PC-9 (cell line): ENCODE measurements around the gene PPP1R3D. TPM values are rescaled to one million over a fixed set of nuclear protein-coding genes. Genes with fewer than 3 reads are reported as not detected.

ENCODE experiments used
- BruUV-seq: library from RNA; stranded (reverse); fragments of 400-500 nt; replicated peaks from 2 replicates; lab custom pipeline; 2021; lab: Mats Ljungman, UMichigan
- CTCF ChIA-PET: fragments of 300-600 bp; sonication (Branson Sonifier 250); formaldehyde crosslinking; loops from one replicate; lab custom pipeline; 2022; ENCODE audit warnings: antibody characterized with exemption; lab: Charles Lee
- POLR2A ChIA-PET: fragments of 300-600 bp; sonication (Branson Sonifier 250); formaldehyde crosslinking; loops from one replicate; lab custom pipeline; 2022; ENCODE audit warnings: antibody characterized with exemption; ENCODE audit not compliant: unreplicated experiment; lab: Charles Lee
- DNase-seq, 2 experiments: peaks; one replicate each; pipeline versions ENCODE4 v3.0.0 to v3.0.0-alpha.2; 2015 to 2022; ENCODE audit warnings: mixed read lengths in 1 of 2
- H2AFZ ChIP-seq: fragments of 200-600 bp; sonication (generic); 2 replicates; pipeline ENCODE4 v1.8.1; 2017; ENCODE audit warnings: antibody characterized with exemption
- H3F3A ChIP-seq: fragments of 200-600 bp; sonication (generic); 2 replicates; pipeline ENCODE4 v1.8.1; 2017; ENCODE audit warnings: antibody characterized with exemption, mild to moderate bottlenecking, low read depth; ENCODE audit not compliant: insufficient read depth
- H3K27ac ChIP-seq: fragments of 200-600 bp; sonication (generic); 2 replicates; pipeline ENCODE4 v1.6.1; 2016; ENCODE audit warnings: mixed run types
- H3K27me3 ChIP-seq: fragments of 200-600 bp; sonication (generic); 2 replicates; pipeline ENCODE4 v1.6.1; 2016; ENCODE audit warnings: low read depth, mixed run types; ENCODE audit not compliant: insufficient read depth
- H3K36me3 ChIP-seq: fragments of 200-600 bp; sonication (generic); 2 replicates; pipeline ENCODE4 v1.6.1; 2016; ENCODE audit warnings: low read depth, mixed run types
- H3K4me1 ChIP-seq: fragments of 200-600 bp; sonication (generic); replicated peaks from 2 replicates; pipeline ENCODE4 v1.6.1; 2016; ENCODE audit warnings: mixed run types; ENCODE audit not compliant: insufficient read depth
- H3K4me2 ChIP-seq: fragments of 200-600 bp; sonication (generic); 2 replicates; pipeline ENCODE4 v1.6.1; 2017; ENCODE audit warnings: mixed run types
- H3K4me3 ChIP-seq: fragments of 200-600 bp; sonication (generic); 2 replicates; pipeline ENCODE4 v1.6.1; 2016; ENCODE audit warnings: mixed run types
- H3K79me2 ChIP-seq: fragments of 200-600 bp; sonication (generic); 2 replicates; pipeline ENCODE4 v1.6.1; 2017; ENCODE audit warnings: low read depth, mixed run types
- H3K9me2 ChIP-seq: fragments of 200-600 bp; sonication (generic); 2 replicates; pipeline ENCODE4 v1.8.1; 2017; ENCODE audit warnings: mild to moderate bottlenecking; ENCODE audit not compliant: insufficient read depth
- H3K9me3 ChIP-seq: fragments of 200-600 bp; sonication (generic); 2 replicates; pipeline ENCODE4 v1.8.1; 2016; ENCODE audit warnings: low read depth; ENCODE audit not compliant: insufficient read depth
- H4K20me1 ChIP-seq: fragments of 200-600 bp; sonication (generic); 2 replicates; pipeline ENCODE4 v1.8.1; 2017; ENCODE audit not compliant: insufficient read depth
- CTCF ChIP-seq: fragments of 200-600 bp; sonication (generic); conservative IDR thresholded peaks from 2 replicates; pipeline ENCODE4 v1.6.1; 2017; ENCODE audit warnings: mixed run types, antibody characterized with exemption, mild to moderate bottlenecking, moderate library complexity
- EZH2 ChIP-seq: fragments of 200-600 bp; sonication (generic); IDR thresholded peaks from 2 replicates; pipeline ENCODE4 v1.8.0; 2017; ENCODE audit warnings: antibody characterized with exemption, low read depth
- intact Hi-C: fragments of 100-400 bp; cut with micrococcal nuclease; formaldehyde crosslinking; loops from one replicate; pipeline ENCODE4 v1.10.0; 2022; ENCODE audit not compliant: unreplicated experiment
- total RNA-seq: library from RNA; stranded (reverse); gene quantifications from 2 replicates; pipeline ENCODE4 v1.2.3, GENCODE V29; 2021

PPP1R3D gene
- total RNA-seq, 1 experiment from 2014 or later = 9.9 TPM

- Histone ChIP-seq H3K4me1 (peaks cover 43% of the 10 kb centered on the region), H3K27ac (peak overlapping the region; percentile 52; the same call in 1 of the 2 replicates), H4K20me1 (0 out of 2 replicates have a peak, but pooled peaks cover 8% of the 10 kb centered on the region), H3K9me2 (no peaks in the 10 kb centered on the region), H3K4me3 (peak overlapping the region; percentile 72), H3K4me2 (peak overlapping the region; percentile 83), H3K9me3 (no peaks in the 10 kb centered on the region; the same call in 1 of the 2 replicates), H3K36me3 (peaks cover 8% of the 10 kb centered on the region), H3K27me3 (no peaks in the 10 kb centered on the region), H2AFZ (no peak overlapping the region), H3F3A (peaks cover 34% of the 10 kb centered on the region), H3K79me2 (peaks cover 54% of the 10 kb centered on the region)
- TF ChIP-seq CTCF = no peak
- TF ChIP-seq EZH2 = no peak
- POLR2A ChIA-PET = no interaction called here
- intact Hi-C loops = no loop called here
- CTCF ChIA-PET = no interaction called here
- no peak for DNase-seq
- no TSS peak for BruUV-seq
These were observed 3.0 kb downstream of the PPP1R3D start for GRCh38 chr20:59937150-59937549.

- Histone ChIP-seq H3K9me2 (no peaks in the 10 kb centered on the region), H4K20me1 (0 out of 2 replicates have a peak, but pooled peaks cover 8% of the 10 kb centered on the region), H3K79me2 (peaks cover 47% of the 10 kb centered on the region), H3K27me3 (no peaks in the 10 kb centered on the region), H3K36me3 (peaks cover 8% of the 10 kb centered on the region), H3K4me3 (peak overlapping the region; percentile 72; the same call in 1 of the 2 replicates), H3K27ac (no peak overlapping the region), H3K9me3 (no peaks in the 10 kb centered on the region; the same call in 1 of the 2 replicates), H3F3A (peaks cover 26% of the 10 kb centered on the region), H3K4me2 (peak overlapping the region; percentile 83), H2AFZ (no peak overlapping the region), H3K4me1 (peaks cover 36% of the 10 kb centered on the region)
- POLR2A ChIA-PET = no interaction called here
- intact Hi-C loops = no loop called here
- no peak for DNase-seq
- TF ChIP-seq CTCF = no peak
- no peak for TF ChIP-seq EZH2
- no TSS peak for BruUV-seq
- CTCF ChIA-PET = no interaction called here
These were observed 3.7 kb downstream of the PPP1R3D start for GRCh38 chr20:59936409-59936808.

- Histone ChIP-seq H3K27ac (no peak overlapping the region), H3K9me2 (no peaks in the 10 kb centered on the region), H2AFZ (no peak overlapping the region), H3K79me2 (peaks cover 43% of the 10 kb centered on the region), H3K4me1 (peaks cover 31% of the 10 kb centered on the region), H3K4me2 (peak overlapping the region; percentile 83; the same call in 1 of the 2 replicates), H3K9me3 (no peaks in the 10 kb centered on the region; the same call in 1 of the 2 replicates), H3K27me3 (no peaks in the 10 kb centered on the region), H4K20me1 (0 out of 2 replicates have a peak, but pooled peaks cover 8% of the 10 kb centered on the region), H3K4me3 (no peak overlapping the region), H3F3A (peaks cover 19% of the 10 kb centered on the region; the same call in 1 of the 2 replicates), H3K36me3 (peaks cover 8% of the 10 kb centered on the region)
- TF ChIP-seq EZH2 (no peak), CTCF (no peak)
- intact Hi-C loops = no loop called here
- CTCF ChIA-PET = no interaction called here
- no TSS peak for BruUV-seq
- no peak for DNase-seq
- POLR2A ChIA-PET = interaction anchor here (0.6 kb wide), 1 partner anchor 8 kb away, joined by 6 read pairs; no protein-coding TSS in a partner anchor
These were observed 4.5 kb downstream of the PPP1R3D start for GRCh38 chr20:59935457-59936185.
